Measurements from ENCODE around the gene YWHAE. TPM values are rescaled to one million over a fixed set of nuclear protein-coding genes. Genes with fewer than 3 reads are reported as not detected.
"Not testable (repeated sequence)": the region's sequence is repeated elsewhere in the genome, so short reads cannot be mapped to it uniquely, and the experiment has no call there.

YWHAE gene
- total and polyA plus RNA-seq, 9 donors, result 258 to 826 (median 761) TPM

DNA sequence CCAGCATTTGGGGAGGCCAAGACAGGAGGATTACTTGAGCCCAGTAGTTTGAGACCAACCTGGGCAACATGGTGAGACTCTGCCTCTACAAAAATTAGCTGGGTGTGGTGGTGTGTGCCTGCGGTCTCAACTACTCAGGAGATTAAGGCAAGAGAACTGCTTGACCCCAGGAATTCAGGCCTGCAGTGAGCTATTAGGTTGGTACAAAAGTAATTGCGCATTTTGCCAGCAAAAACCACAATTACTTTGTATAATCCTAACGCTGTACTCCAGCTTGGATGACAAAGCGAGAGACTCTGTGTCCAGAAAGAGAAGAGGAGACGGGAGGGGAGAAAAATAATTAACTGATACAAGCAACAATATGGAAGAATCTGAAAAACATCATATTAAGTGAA is 32.7 kb downstream of the YWHAE start:
- H3K9me3 ChIP-seq (replicated peaks; ENCODE audit: control insufficient read depth, low read depth, low read length), result no peaks in the 10 kb centered on the region
- H3K36me3 ChIP-seq (ENCODE audit: control insufficient read depth, insufficient read depth, low read length), result peaks cover 21% of the 10 kb centered on the region
- H3K27ac ChIP-seq (ENCODE audit: low read length), result no peak overlapping the region
- no peaks in the 10 kb centered on the region for H3K27me3 ChIP-seq (ENCODE audit: control insufficient read depth, insufficient read depth, low read length)
- WGBS (ENCODE audit: insufficient coverage), result no CpG with 5 or more reads among the region's 5 CpGs
- peaks cover 11% of the 10 kb centered on the region for H3K4me1 ChIP-seq (ENCODE audit: control insufficient read depth, insufficient read depth, low read length)
- no peak overlapping the region for H3K4me3 ChIP-seq (ENCODE audit: low read length)
- DNase-seq, result no peak

DNA sequence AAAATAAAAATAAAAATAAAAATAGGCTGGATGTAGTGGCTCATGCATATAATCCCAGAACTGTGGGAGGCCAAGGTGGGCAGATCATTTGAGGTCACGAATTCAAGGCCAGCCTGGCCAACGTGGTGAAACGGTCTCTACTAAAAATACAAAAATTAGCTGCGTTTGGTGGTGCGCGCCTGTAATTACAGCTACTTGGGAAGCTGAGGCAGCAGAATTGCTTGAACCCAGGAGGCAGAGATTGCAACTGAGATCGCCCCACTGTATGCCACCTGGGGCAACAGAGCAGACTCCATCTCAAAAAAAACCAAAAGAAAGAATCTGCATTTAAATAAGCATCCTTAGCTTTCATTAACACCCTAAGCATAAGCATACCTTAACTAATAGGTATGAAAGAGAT is 33.8 kb downstream of the YWHAE start:
- Histone ChIP-seq H3K9me3 (replicated peaks; ENCODE audit: control insufficient read depth, low read depth, low read length) (no peaks in the 10 kb centered on the region), H3K27ac (ENCODE audit: low read length) (no peak overlapping the region), H3K4me1 (ENCODE audit: control insufficient read depth, insufficient read depth, low read length) (peaks cover 11% of the 10 kb centered on the region), H3K4me3 (ENCODE audit: low read length) (no peak overlapping the region), H3K36me3 (ENCODE audit: control insufficient read depth, insufficient read depth, low read length) (peaks cover 19% of the 10 kb centered on the region), H3K27me3 (ENCODE audit: control insufficient read depth, insufficient read depth, low read length) (no peaks in the 10 kb centered on the region)
- WGBS (ENCODE audit: insufficient coverage), result 75% methylated on average over 1 of the region's 7 CpGs
- no peak for DNase-seq

DNA sequence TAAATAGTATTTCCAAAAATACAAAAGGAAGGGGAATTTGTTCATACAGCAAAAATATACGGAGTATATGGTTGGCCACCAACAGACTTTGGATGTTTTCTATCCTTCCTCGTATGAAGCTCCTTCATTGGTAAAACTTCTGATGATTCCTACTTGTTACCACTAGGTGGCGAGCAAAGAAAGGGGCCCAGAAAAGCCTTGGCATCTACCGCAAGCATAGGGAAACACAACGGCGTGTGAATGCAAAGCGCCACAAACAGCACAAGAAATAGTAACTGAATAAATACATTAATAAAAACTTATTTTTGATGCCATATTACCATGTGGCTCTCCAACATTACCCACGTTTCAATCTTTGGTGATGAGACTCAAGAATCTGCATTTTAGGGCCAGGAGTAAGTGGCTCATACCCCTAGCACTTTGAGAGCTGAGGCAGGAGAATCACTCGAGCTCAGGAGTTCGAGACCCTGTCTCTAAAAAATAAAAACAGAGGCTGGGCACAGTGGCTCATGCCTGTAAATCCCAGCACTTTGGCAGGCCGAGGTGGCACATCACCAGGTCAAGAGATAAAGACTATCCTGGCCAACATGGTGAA is 34.5 kb downstream of the YWHAE start:
- Histone ChIP-seq H3K36me3 (ENCODE audit: control insufficient read depth, insufficient read depth, low read length) (peaks cover 23% of the 10 kb centered on the region), H3K4me1 (ENCODE audit: control insufficient read depth, insufficient read depth, low read length) (peaks cover 10% of the 10 kb centered on the region), H3K4me3 (ENCODE audit: low read length) (no peak overlapping the region), H3K9me3 (replicated peaks; ENCODE audit: control insufficient read depth, low read depth, low read length) (no peaks in the 10 kb centered on the region), H3K27ac (ENCODE audit: low read length) (peak overlapping the region; percentile 33), H3K27me3 (ENCODE audit: control insufficient read depth, insufficient read depth, low read length) (no peaks in the 10 kb centered on the region)
- peak; percentile 88 for DNase-seq
- WGBS (ENCODE audit: insufficient coverage), result 51% methylated on average over 3 of the region's 11 CpGs

DNA sequence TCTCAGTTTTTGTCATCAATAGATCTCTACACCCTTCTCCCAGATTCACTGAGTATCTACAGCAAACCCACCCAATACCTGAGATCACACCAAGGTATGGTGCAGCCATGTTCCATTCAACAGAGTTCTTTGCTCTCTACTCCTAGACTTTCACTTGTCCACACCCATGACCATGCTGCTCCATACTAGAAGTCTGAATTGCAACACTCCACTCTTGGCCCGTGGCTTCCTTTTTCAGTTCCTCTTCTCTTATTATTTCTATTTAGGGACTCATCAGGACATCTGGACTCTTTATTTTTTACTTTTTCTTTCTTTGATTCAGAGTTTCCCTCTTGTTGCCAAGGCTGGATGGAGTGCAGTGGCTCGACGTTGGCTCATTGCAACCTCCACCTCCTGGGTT is 37.1 kb downstream of the YWHAE start:
- Histone ChIP-seq H3K27me3 (ENCODE audit: control insufficient read depth, insufficient read depth, low read length) (no peaks in the 10 kb centered on the region), H3K4me3 (ENCODE audit: low read length) (no peak overlapping the region), H3K27ac (ENCODE audit: low read length) (no peak overlapping the region), H3K4me1 (ENCODE audit: control insufficient read depth, insufficient read depth, low read length) (peaks cover 10% of the 10 kb centered on the region), H3K36me3 (ENCODE audit: control insufficient read depth, insufficient read depth, low read length) (peaks cover 31% of the 10 kb centered on the region), H3K9me3 (replicated peaks; ENCODE audit: control insufficient read depth, low read depth, low read length) (no peaks in the 10 kb centered on the region)
- WGBS (ENCODE audit: insufficient coverage), result 45% methylated on average over 1 of the region's 3 CpGs
- peak; percentile 69 for DNase-seq

DNA sequence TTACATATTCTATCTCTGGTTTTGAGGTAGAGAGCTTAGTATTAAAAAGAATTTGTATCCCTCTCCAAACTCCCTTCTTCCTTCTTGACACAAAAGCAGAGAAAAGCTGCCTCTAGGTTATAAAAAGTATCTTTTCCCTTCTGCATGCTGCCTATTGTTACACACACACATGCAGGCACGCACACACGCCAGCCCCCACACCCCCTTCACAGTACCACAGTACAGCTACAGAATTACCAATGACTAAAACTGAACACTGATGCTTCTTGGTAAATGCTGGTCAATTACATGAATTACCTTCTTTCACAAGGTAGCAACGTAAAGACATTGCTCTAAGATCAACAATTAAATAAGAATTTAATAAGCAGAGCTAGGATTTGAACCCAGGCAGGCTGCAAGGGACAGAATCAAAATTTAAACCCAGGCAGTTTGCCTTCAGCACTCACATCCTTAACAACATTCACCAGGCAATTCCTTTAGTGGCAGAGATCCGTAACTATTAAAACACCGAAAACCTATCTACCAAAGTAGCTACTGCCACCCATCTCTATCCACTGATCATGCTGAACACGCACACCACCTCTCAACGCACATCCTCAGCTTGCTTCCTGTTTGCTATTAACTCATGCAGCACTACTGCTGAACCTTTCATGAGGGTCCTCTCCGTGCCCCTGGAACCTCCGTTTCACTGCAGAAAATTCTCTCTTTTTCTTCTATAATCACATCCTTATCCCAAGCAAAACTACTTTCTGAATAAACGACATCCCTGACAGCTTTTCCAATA is 37.8 kb downstream of the YWHAE start:
- no peak overlapping the region for H3K4me3 ChIP-seq (ENCODE audit: low read length)

DNA sequence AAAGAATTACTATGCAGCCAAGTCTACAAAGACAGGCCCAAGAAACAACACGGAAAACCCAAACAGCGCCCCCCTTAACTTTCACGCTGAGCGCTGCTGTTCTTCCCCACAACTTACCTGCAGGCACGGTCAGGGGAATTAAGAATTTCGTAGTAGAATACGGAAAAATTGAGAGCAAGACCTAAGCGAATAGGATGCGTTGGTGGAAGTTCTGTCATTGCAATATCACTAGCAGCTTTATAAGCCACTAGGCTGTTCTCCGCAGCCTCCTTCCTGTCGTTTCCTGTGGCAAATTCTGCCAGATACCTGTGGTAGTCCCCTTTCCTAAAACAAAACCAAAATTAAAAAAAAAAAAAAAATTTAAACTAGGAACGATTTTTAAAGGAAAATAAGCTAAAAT is 39.0 kb downstream of the YWHAE start:
- H3K27ac ChIP-seq (ENCODE audit: low read length), result no peak overlapping the region

More for the DNA sequence above, 37.8 kb downstream of the YWHAE start:
- WGBS (ENCODE audit: insufficient coverage), result 49% methylated on average over 8 of the region's 10 CpGs
- H3K9me3 ChIP-seq (replicated peaks; ENCODE audit: control insufficient read depth, low read depth, low read length), result no peaks in the 10 kb centered on the region
- no peaks in the 10 kb centered on the region for H3K27me3 ChIP-seq (ENCODE audit: control insufficient read depth, insufficient read depth, low read length)
- peaks cover 35% of the 10 kb centered on the region for H3K36me3 ChIP-seq (ENCODE audit: control insufficient read depth, insufficient read depth, low read length)
- DNase-seq, result no peak
- peaks cover 10% of the 10 kb centered on the region for H3K4me1 ChIP-seq (ENCODE audit: control insufficient read depth, insufficient read depth, low read length)
- H3K27ac ChIP-seq (ENCODE audit: low read length), result no peak overlapping the region

DNA sequence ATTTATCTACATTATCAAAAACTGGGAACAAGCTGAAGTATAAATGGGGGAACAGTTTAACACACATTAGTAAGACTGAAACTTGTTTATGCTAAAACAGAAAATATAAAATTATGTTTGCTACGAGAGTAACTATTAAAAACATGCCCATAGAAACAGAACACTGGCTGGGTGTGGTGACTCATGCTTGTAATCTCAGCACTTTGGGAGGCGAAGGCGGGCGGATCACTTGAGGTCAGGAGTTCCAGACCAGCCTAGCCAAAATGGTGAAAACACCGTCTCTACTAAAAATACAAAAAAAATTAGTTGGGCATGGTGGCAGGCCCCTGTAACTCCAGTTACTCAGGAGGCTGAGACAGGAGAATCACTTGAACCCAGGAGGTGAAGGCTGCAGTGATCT is 39.7 kb downstream of the YWHAE start:
- H3K27me3 ChIP-seq (ENCODE audit: control insufficient read depth, insufficient read depth, low read length); H3K4me3 ChIP-seq (ENCODE audit: low read length); DNase-seq; H3K4me1 ChIP-seq (ENCODE audit: control insufficient read depth, insufficient read depth, low read length); H3K27ac ChIP-seq (ENCODE audit: low read length); H3K9me3 ChIP-seq (replicated peaks; ENCODE audit: control insufficient read depth, low read depth, low read length): not testable (repeated sequence)
- no CpG with 5 or more reads among the region's 5 CpGs for WGBS (ENCODE audit: insufficient coverage)
- peaks cover 47% of the 10 kb centered on the region for H3K36me3 ChIP-seq (ENCODE audit: control insufficient read depth, insufficient read depth, low read length)

More for the DNA sequence above, 39.0 kb downstream of the YWHAE start:
- no peak overlapping the region for H3K4me3 ChIP-seq (ENCODE audit: low read length)
- peaks cover 43% of the 10 kb centered on the region for H3K36me3 ChIP-seq (ENCODE audit: control insufficient read depth, insufficient read depth, low read length)
- no peaks in the 10 kb centered on the region for H3K27me3 ChIP-seq (ENCODE audit: control insufficient read depth, insufficient read depth, low read length)
- peaks cover 10% of the 10 kb centered on the region for H3K4me1 ChIP-seq (ENCODE audit: control insufficient read depth, insufficient read depth, low read length)
- no CpG with 5 or more reads among the region's 12 CpGs for WGBS (ENCODE audit: insufficient coverage)
- no peaks in the 10 kb centered on the region for H3K9me3 ChIP-seq (replicated peaks; ENCODE audit: control insufficient read depth, low read depth, low read length)
- no peak for DNase-seq

DNA sequence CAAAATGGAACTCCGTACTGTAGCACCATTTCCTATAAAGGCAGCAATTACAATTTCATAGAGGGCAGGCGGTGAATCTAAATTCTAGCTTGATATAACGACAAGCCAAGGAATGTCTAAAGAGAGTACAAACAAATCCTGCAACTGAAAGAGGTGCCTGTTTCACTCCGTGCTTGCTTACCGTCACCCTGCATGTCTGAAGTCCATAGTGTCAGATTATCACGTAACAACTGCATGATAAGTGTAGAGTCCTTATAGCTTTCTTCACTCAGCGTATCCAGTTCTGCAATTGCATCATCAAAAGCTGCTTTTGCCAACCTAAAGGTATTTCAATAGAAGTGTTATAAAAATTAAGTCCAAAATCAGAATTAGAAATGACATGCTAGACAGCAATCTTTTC is 46.0 kb downstream of the YWHAE start:
- H3K36me3 ChIP-seq (ENCODE audit: control insufficient read depth, insufficient read depth, low read length), result peaks cover 53% of the 10 kb centered on the region
- DNase-seq, result no peak
- no peak overlapping the region for H3K4me3 ChIP-seq (ENCODE audit: low read length)
- no peaks in the 10 kb centered on the region for H3K4me1 ChIP-seq (ENCODE audit: control insufficient read depth, insufficient read depth, low read length)
- H3K27me3 ChIP-seq (ENCODE audit: control insufficient read depth, insufficient read depth, low read length), result no peaks in the 10 kb centered on the region
- H3K9me3 ChIP-seq (replicated peaks; ENCODE audit: control insufficient read depth, low read depth, low read length), result no peaks in the 10 kb centered on the region
- 88% methylated on average over 4 of the region's 7 CpGs for WGBS (ENCODE audit: insufficient coverage)
- no peak overlapping the region for H3K27ac ChIP-seq (ENCODE audit: low read length)

DNA sequence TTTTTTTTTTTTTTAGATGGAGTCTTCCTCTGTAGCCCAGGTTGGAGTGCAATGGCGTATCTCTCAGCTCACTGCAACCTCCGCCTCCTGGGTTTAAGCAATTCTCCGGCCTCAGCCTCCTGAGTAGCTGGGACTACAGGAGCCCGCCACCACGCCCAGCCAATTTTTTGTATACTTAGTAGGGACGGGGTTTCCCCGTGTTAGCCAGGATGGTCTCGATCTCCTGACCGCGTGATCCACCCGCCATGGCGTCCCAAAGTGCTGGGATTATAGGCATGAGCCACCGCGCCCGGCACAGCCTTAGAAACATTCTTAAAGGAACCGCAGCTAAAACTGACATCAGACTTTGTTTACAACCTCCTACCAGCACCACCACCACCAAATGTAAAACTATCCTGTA is 47.5 kb downstream of the YWHAE start:
- WGBS (ENCODE audit: insufficient coverage), result 89% methylated on average over 15 of the region's 16 CpGs
- not testable (repeated sequence) for H3K27me3 ChIP-seq (ENCODE audit: control insufficient read depth, insufficient read depth, low read length); H3K9me3 ChIP-seq (replicated peaks; ENCODE audit: control insufficient read depth, low read depth, low read length); H3K4me3 ChIP-seq (ENCODE audit: low read length); H3K4me1 ChIP-seq (ENCODE audit: control insufficient read depth, insufficient read depth, low read length); DNase-seq; H3K27ac ChIP-seq (ENCODE audit: low read length)
- peaks cover 55% of the 10 kb centered on the region for H3K36me3 ChIP-seq (ENCODE audit: control insufficient read depth, insufficient read depth, low read length)

DNA sequence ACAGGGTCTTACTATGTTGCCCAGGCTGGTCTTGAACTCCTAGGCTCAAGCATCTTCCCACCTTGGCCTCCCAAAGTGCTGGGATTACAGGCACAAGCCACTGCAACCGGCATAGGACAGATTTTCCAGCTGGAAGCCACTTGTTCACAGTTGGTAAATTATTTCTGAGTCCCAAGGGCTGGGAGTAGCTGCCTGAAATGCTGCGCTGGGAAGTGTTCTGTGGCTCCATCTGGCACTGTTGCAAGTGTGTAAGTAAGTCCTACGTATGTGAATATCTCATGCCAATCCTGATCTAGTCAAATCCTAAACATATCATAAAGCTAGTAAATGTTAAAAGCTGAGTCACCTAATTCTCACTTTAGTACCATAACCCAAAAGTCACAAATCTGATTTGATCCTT is 48.1 kb downstream of the YWHAE start:
- Histone ChIP-seq H3K4me1 (ENCODE audit: control insufficient read depth, insufficient read depth, low read length) (peaks cover 2% of the 10 kb centered on the region), H3K27me3 (ENCODE audit: control insufficient read depth, insufficient read depth, low read length) (no peaks in the 10 kb centered on the region), H3K36me3 (ENCODE audit: control insufficient read depth, insufficient read depth, low read length) (peaks cover 58% of the 10 kb centered on the region), H3K9me3 (replicated peaks; ENCODE audit: control insufficient read depth, low read depth, low read length) (no peaks in the 10 kb centered on the region), H3K27ac (ENCODE audit: low read length) (no peak overlapping the region), H3K4me3 (ENCODE audit: low read length) (no peak overlapping the region)
- no peak for DNase-seq
- WGBS (ENCODE audit: insufficient coverage), result 40% methylated on average over 1 of the region's 3 CpGs

Data from muscle of leg (tissue), 11 donors.